Measurements from ENCODE around the gene NENF.

Gene NENF

DNA sequence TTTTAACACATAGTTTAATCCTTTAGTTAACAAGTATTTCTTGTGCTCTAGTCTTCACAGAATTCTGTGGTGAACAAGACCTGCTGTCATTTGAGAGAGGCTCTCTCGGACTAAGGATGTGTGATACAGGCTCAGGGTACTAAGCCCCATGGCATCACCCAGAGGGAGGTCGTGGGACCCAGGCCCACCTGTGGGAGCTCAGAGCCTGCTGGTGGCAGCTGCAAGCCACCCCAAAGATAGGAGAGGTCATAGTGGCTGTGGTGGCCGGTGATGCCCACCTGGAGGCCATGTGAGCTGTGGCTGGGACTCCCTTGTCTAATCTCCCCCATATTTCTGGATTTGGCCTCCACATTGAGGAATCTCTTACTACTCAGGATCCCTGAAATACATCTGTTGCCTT is 22.0 kb downstream of the NENF start:
- no peak overlapping the region for H3K4me3 ChIP-seq (ENCODE audit: low read depth, low read length)

GRCh38 chr1:212455401-212455800 is 22.7 kb downstream of the NENF start:
- TF ChIP-seq CTCF (IDR thresholded peaks at IDR 0.05; ENCODE audit: low read depth, low read length) = no peak
- H3K4me3 ChIP-seq (ENCODE audit: low read depth, low read length) = no peak overlapping the region

More for the DNA sequence above, 22.0 kb downstream of the NENF start:
- no peak for TF ChIP-seq CTCF (IDR thresholded peaks at IDR 0.05; ENCODE audit: low read depth, low read length)

GRCh38 chr1:212455803-212456528 is 23.2 kb downstream of the NENF start:
- no peak overlapping the region for H3K4me3 ChIP-seq (ENCODE audit: low read depth, low read length)
- peak; percentile 95 for TF ChIP-seq CTCF (IDR thresholded peaks at IDR 0.05; ENCODE audit: low read depth, low read length)

DNA sequence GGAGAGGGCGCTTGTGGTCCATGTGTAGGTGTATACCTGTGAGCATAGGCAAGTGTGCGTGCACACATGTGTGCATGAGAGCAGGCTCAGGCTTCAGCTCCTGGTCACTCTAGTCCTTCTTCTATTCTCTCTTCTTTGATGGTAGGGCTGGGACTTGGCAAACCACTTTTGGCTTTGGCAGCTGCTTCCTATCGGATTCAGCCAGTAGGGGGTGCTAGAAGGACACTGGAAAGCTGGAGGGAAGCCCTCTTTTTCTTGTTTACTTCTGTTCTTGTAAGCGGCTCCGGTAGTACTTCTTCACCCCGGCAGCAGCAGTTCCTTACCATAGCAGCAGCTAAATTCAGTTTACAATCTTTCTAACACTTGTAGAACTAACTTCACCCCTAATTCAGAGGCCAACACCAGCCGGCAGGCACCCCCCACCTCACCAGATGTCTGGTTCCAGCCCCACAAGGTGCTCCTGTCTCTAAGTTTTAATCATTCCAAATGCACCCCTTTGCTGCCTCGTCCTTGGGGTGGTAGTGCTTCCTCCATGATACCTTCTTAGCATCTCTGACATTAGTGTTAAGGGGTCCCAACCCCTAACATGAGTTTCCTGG is 25.1 kb downstream of the NENF start:
- no peak overlapping the region for H3K4me3 ChIP-seq (ENCODE audit: low read depth, low read length)
- TF ChIP-seq CTCF (IDR thresholded peaks at IDR 0.05; ENCODE audit: low read depth, low read length) = peak; percentile 48; the same call in 1 of the 2 replicates

DNA sequence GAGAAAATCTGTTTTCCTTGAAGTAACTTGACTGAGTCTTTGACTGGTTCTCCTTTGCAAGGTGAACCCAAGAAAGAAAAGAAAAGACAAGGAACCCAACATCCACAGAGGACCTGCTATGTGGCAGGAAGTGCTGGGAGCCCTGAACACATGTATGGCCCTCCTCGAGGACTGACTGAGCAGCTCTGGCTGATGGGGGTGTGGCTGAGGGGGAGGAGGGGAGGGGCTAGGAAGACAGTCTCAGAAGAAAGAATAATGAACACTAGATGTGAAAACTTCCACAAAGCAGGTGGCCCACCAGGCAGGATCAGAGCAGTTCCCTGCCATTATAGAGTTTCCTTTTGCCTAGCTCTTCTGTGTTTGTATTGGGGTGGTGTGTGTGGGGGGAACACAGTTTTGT is 26.1 kb downstream of the NENF start:
- H3K4me3 ChIP-seq (ENCODE audit: low read depth, low read length) = no peak overlapping the region
- TF ChIP-seq CTCF (IDR thresholded peaks at IDR 0.05; ENCODE audit: low read depth, low read length) = no peak

GRCh38 chr1:212459656-212460055 is 26.9 kb downstream of the NENF start:
- no peak for TF ChIP-seq CTCF (IDR thresholded peaks at IDR 0.05; ENCODE audit: low read depth, low read length)
- H3K4me3 ChIP-seq (ENCODE audit: low read depth, low read length) = no peak overlapping the region

- TF ChIP-seq CTCF (IDR thresholded peaks at IDR 0.05; ENCODE audit: low read depth, low read length) = no peak
- no peak overlapping the region for H3K4me3 ChIP-seq (ENCODE audit: low read depth, low read length)
Measured at GRCh38 chr1:212460376-212460775, 27.7 kb downstream of the NENF start.

All from WI38 (cell line).